DOHH2 (cell line): ENCODE results near the gene CYP27A1.

Experiments used
- CTCF ChIP-seq: fragments of 200-600 bp; sonication (generic); IDR thresholded peaks from one replicate; pipeline ENCODE4 v1.5.1; 2014; ENCODE audit warnings: antibody characterized with exemption, mild to moderate bottlenecking, low read depth, low read length; ENCODE audit not compliant: poor library complexity, severe bottlenecking
- EZH2phosphoT487 ChIP-seq: fragments of 200-600 bp; sonication (generic); IDR thresholded peaks from 2 replicates; pipeline ENCODE4 v1.6.1; 2017; ENCODE audit warnings: borderline replicate concordance, mild to moderate bottlenecking, antibody characterized with exemption, low read length, moderate library complexity, mixed read lengths

DNA sequence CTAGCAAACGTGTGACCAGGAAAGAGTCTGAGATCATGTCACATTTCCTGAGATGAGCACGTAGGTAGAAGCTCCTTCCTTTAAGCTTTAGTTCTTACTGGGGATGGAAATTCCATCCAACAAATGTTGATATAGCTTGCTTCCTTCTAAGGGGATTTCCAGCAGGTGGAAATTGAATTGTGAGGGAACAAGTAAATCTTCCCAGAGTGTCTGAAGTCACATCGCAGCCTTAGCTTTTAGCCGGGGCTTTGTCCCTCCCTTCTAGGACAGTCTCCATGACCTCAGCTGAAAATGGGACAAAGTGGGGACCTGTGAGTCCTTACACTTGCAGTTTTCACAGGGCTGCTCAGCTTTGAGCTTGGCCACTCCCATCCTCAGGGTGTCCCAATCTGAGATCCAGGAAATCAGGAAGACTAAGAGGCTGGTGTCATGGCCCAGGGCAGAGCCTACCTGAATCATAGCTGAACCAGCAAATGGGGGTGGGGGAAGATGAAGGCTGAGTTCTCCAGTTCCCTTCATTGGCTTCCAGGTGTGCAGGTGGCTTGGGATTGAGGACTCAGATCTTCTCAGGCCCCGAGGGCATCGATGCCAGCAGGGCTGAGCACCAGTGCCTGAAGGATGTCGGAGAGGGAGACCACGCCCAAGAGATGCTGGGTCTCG lies 41.4 kb downstream of the CYP27A1 start:
- no peak for TF ChIP-seq CTCF
- no peak for TF ChIP-seq EZH2phosphoT487
